HL-60 (cell line): ENCODE measurements around the gene CKAP5.

Experiments
- GABPA ChIP-seq: IDR thresholded peaks from 2 replicates; pipeline ENCODE4 v1.6.1; 2012; ENCODE audit warnings: low read depth
- POLR2AphosphoS5 ChIP-seq: IDR thresholded peaks from 2 replicates; pipeline ENCODE4 v1.6.1; 2012; ENCODE audit warnings: low read depth
- SPI1 ChIP-seq: IDR thresholded peaks from 2 replicates; pipeline ENCODE4 v1.6.1; 2012; ENCODE audit warnings: low read depth, mild to moderate bottlenecking, borderline replicate concordance
- TF ChIP-seq, protein P1 (sequence below): IDR thresholded peaks from one replicate; pipeline ENCODE4 v1.5.1; 2011; ENCODE audit warnings: low read length, control low read depth, inconsistent platforms; ENCODE audit not compliant: insufficient read depth

- TF ChIP-seq, protein P1, sequence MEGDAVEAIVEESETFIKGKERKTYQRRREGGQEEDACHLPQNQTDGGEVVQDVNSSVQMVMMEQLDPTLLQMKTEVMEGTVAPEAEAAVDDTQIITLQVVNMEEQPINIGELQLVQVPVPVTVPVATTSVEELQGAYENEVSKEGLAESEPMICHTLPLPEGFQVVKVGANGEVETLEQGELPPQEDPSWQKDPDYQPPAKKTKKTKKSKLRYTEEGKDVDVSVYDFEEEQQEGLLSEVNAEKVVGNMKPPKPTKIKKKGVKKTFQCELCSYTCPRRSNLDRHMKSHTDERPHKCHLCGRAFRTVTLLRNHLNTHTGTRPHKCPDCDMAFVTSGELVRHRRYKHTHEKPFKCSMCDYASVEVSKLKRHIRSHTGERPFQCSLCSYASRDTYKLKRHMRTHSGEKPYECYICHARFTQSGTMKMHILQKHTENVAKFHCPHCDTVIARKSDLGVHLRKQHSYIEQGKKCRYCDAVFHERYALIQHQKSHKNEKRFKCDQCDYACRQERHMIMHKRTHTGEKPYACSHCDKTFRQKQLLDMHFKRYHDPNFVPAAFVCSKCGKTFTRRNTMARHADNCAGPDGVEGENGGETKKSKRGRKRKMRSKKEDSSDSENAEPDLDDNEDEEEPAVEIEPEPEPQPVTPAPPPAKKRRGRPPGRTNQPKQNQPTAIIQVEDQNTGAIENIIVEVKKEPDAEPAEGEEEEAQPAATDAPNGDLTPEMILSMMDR: peak; percentile 66
- TF ChIP-seq SPI1 (no peak), POLR2AphosphoS5 (no peak), GABPA (no peak)
Measured at GRCh38 chr11:46808799-46809431, 37.2 kb downstream of the CKAP5 start.
